Natural killer cell (primary cell): ENCODE results near the gene FABP6. TPM values are rescaled to one million over a fixed set of nuclear protein-coding genes. Genes with fewer than 3 reads are reported as not detected.

Experiments
- ATAC-seq, 3 donors: fragments of 150-1000 bp in 2 of 3; fragments of 200-7000 bp in 1 of 3; cut with Tn5 transposase; 1 replicate in 1 of 3; 2 replicates in 2 of 3; pipeline ENCODE4 v1.10.0; 2021; ENCODE audit warnings: mild to moderate bottlenecking in 2 of 3, moderate library complexity in 2 of 3
- DNase-seq, 2 donors: peaks; one replicate each; pipeline versions ENCODE4 v3.0.0 to v3.0.0-alpha.2; 2013 to 2021; ENCODE audit warnings: mixed read lengths in 1 of 2
- H3K27ac ChIP-seq: one replicate; pipeline ENCODE4 v1.5.1; 2013; ENCODE audit warnings: mild to moderate bottlenecking, low read length
- H3K27me3 ChIP-seq: one replicate; pipeline ENCODE4 v1.6.1; 2013; ENCODE audit warnings: low read length; ENCODE audit not compliant: control insufficient read depth, insufficient read depth
- H3K36me3 ChIP-seq: one replicate; pipeline ENCODE4 v1.6.1; 2013; ENCODE audit warnings: low read length; ENCODE audit not compliant: control insufficient read depth, insufficient read depth
- H3K4me1 ChIP-seq: one replicate; pipeline ENCODE4 v1.6.1; 2013; ENCODE audit warnings: low read length; ENCODE audit not compliant: control insufficient read depth, insufficient read depth
- H3K4me3 ChIP-seq: one replicate; pipeline ENCODE4 v1.5.1; 2013; ENCODE audit warnings: low read length
- H3K9me3 ChIP-seq: one replicate; pipeline ENCODE4 v1.6.1; 2013; ENCODE audit warnings: low read length; ENCODE audit not compliant: control insufficient read depth, insufficient read depth
- H3K27ac Mint-ChIP-seq, 2 donors: one replicate each; pipeline ENCODE4 v1.8.0; 2022; ENCODE audit warnings: mild to moderate bottlenecking in 2 of 2, mixed read lengths in 2 of 2, moderate library complexity in 1 of 2
- H3K27me3 Mint-ChIP-seq, 2 donors: one replicate each; pipeline ENCODE4 v1.8.0; 2022; ENCODE audit warnings: low read depth in 2 of 2, mixed read lengths in 2 of 2
- H3K36me3 Mint-ChIP-seq: one replicate; pipeline ENCODE4 v1.8.0; 2022; ENCODE audit warnings: mixed read lengths
- H3K4me1 Mint-ChIP-seq, 2 donors: one replicate each; pipeline ENCODE4 v1.8.0; 2022; ENCODE audit warnings: mixed read lengths in 2 of 2
- H3K4me3 Mint-ChIP-seq: one replicate; pipeline ENCODE4 v1.8.0; 2022; ENCODE audit warnings: mild to moderate bottlenecking, moderate library complexity, mixed read lengths
- H3K9me3 Mint-ChIP-seq, 2 donors: one replicate each; pipeline ENCODE4 v1.8.0; 2022; ENCODE audit warnings: mixed read lengths in 2 of 2
- CTCF ChIP-seq: fragments of 200-600 bp; IDR thresholded peaks from one replicate; pipeline ENCODE4 v1.8.0; 2022; ENCODE audit warnings: antibody characterized with exemption
- WGBS: methylation state at CpG from one replicate; pipeline ENCODE4 v1.1.7; 2013; ENCODE audit warnings: missing lambda C conversion rate; ENCODE audit not compliant: insufficient coverage; 5-methylcytosine and 5-hydroxymethylcytosine counted together
- intact Hi-C: fragments of 100-400 bp; cut with micrococcal nuclease; formaldehyde crosslinking; loops from one replicate; pipeline ENCODE4 v1.14.2; 2022
- total RNA-seq, 4 donors: library from RNA; stranded (reverse); fragments of 120-200 nt in 1 of 4; gene quantifications; one replicate each; pipeline versions ENCODE4 v1.2.3 to v1.2.4, GENCODE V29; 2013 to 2022

The FABP6 gene
- total RNA-seq, 3 donors from 2014 or later (not counting 1 experiment from before 2014, with no cell fraction given), result not detected

- no peak for TF ChIP-seq CTCF
- no peaks in the 10 kb centered on the region for H3K9me3 ChIP-seq
- no peaks in the 10 kb centered on the region for H3K27me3 Mint-ChIP-seq
- H3K4me3 ChIP-seq, result no peak overlapping the region
- intact Hi-C loops, result no loop called here
- ATAC-seq (no peak), DNase-seq (no peak)
- H3K36me3 Mint-ChIP-seq, result no peaks in the 10 kb centered on the region
- H3K36me3 ChIP-seq, result no peaks in the 10 kb centered on the region
- no peaks in the 10 kb centered on the region for H3K9me3 Mint-ChIP-seq
- H3K27me3 ChIP-seq, result no peaks in the 10 kb centered on the region
- peaks cover 70 to 78% of the 10 kb centered on the region in 2 donors for H3K4me1 Mint-ChIP-seq
- H3K27ac Mint-ChIP-seq, result peak overlapping the region; percentile 80 to 87
- H3K4me3 Mint-ChIP-seq, result no peak overlapping the region
- 93% methylated on average over 2 of the region's 2 CpGs for WGBS
- H3K27ac ChIP-seq, result no peak overlapping the region
- peaks cover 92% of the 10 kb centered on the region for H3K4me1 ChIP-seq
Observed at GRCh38 chr5:160272889-160273288, 43.6 kb downstream of the FABP6 start.

GRCh38 chr5:160274483-160274931 is 45.2 kb downstream of the FABP6 start:
- H3K4me1 Mint-ChIP-seq, result peaks cover 60 to 64% of the 10 kb centered on the region in 2 donors
- H3K27me3 Mint-ChIP-seq, result no peaks in the 10 kb centered on the region
- ATAC-seq (peak; percentile 43 to 65 (median 64)), DNase-seq (peak in 1 of 2 donors; percentile 28)
- Histone ChIP-seq H3K4me3 (no peak overlapping the region), H3K4me1 (peaks cover 76% of the 10 kb centered on the region), H3K9me3 (no peaks in the 10 kb centered on the region), H3K36me3 (peaks cover 2% of the 10 kb centered on the region), H3K27me3 (no peaks in the 10 kb centered on the region), H3K27ac (peak overlapping the region; percentile 68)
- H3K4me3 Mint-ChIP-seq, result peak overlapping the region; percentile 89
- TF ChIP-seq CTCF, result no peak
- 20% methylated on average over 5 of the region's 5 CpGs for whole genome bisulfite sequencing
- H3K36me3 Mint-ChIP-seq, result no peaks in the 10 kb centered on the region
- intact Hi-C loops, result loop anchor here (1.0 kb wide), 1 partner anchor 24 kb away; no protein-coding TSS in a partner anchor
- no peaks in the 10 kb centered on the region for H3K9me3 Mint-ChIP-seq
- peak overlapping the region; percentile 80 to 87 for H3K27ac Mint-ChIP-seq

DNA sequence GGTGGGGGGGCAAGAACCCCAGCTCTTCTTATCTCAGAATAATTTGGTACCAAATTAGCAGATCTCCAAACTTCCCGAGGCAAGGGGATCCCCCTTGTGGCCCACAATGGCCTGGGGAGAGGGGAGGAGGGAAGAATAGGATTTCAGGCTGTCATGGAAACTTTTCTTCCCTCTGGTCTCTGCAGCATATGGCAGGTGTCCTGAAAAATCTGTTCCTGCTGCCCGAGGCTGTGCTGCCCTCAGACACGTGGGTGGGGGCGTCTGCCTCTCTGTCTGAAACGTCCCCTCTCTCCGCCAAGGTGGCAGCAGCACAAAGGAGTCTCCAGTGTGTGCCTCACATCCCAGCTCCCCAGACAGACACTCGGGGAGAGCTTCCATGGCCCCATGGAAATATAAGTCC is 49.0 kb downstream of the FABP6 start:
- WGBS, result 75% methylated on average over 7 of the region's 7 CpGs
- intact Hi-C loops, result no loop called here
- no peak overlapping the region for H3K4me3 ChIP-seq
- Mint-ChIP-seq H3K27ac (peak overlapping the region in 1 of 2 donors; percentile 21), H3K36me3 (no peaks in the 10 kb centered on the region), H3K4me1 (peaks cover 41 to 52% of the 10 kb centered on the region in 2 donors), H3K4me3 (no peak overlapping the region), H3K27me3 (no peaks in the 10 kb centered on the region), H3K9me3 (no peaks in the 10 kb centered on the region)
- peaks cover 43% of the 10 kb centered on the region for H3K4me1 ChIP-seq
- TF ChIP-seq CTCF, result no peak
- H3K36me3 ChIP-seq, result peaks cover 6% of the 10 kb centered on the region
- no peaks in the 10 kb centered on the region for H3K27me3 ChIP-seq
- no peak for ATAC-seq
- no peak overlapping the region for H3K27ac ChIP-seq
- no peak for DNase-seq
- no peaks in the 10 kb centered on the region for H3K9me3 ChIP-seq
